ENCODE data around the gene PROK2.

PROK2 gene

DNA sequence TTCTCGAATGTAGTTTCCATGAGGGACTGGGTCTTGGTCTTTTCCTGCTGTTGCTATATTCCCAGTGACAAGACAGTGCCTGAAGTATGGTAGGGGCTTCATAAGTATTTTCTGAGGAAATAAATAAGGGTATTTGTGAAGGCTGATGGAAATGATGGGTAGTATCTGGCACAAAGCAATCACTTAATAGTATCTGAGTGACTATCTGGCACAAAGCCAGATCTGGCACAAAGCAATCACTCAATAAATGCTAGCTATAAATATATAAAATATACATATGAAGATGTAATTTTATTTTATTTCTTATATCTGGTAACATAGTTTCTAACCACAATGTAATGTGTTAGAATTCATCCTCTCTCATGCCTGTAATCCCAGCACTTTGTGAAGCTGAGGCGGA, 20.7 kb upstream of the PROK2 start:
- peaks cover 16% of the 10 kb centered on the region for H3K27me3 ChIP-seq (ENCODE audit: low read depth, low read length)
- H3K27ac ChIP-seq (ENCODE audit: low read length) = no peak overlapping the region
- H2AFZ ChIP-seq (ENCODE audit: low read depth, low read length) = no peak overlapping the region; the same call in 1 of the 2 replicates
- no peak overlapping the region for H3K4me3 ChIP-seq (ENCODE audit: low read length)
- H3K9ac ChIP-seq (ENCODE audit: low read length) = no peak overlapping the region
- no peaks in the 10 kb centered on the region for H3K79me2 ChIP-seq (ENCODE audit: low read length)
- TF ChIP-seq EZH2phosphoT487 (IDR thresholded peaks at IDR 0.05; ENCODE audit: low read depth) = no peak
- TF ChIP-seq, protein P1, sequence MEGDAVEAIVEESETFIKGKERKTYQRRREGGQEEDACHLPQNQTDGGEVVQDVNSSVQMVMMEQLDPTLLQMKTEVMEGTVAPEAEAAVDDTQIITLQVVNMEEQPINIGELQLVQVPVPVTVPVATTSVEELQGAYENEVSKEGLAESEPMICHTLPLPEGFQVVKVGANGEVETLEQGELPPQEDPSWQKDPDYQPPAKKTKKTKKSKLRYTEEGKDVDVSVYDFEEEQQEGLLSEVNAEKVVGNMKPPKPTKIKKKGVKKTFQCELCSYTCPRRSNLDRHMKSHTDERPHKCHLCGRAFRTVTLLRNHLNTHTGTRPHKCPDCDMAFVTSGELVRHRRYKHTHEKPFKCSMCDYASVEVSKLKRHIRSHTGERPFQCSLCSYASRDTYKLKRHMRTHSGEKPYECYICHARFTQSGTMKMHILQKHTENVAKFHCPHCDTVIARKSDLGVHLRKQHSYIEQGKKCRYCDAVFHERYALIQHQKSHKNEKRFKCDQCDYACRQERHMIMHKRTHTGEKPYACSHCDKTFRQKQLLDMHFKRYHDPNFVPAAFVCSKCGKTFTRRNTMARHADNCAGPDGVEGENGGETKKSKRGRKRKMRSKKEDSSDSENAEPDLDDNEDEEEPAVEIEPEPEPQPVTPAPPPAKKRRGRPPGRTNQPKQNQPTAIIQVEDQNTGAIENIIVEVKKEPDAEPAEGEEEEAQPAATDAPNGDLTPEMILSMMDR (IDR thresholded peaks at IDR 0.05; ENCODE audit: low read depth, low read length) = no peak
- H3K4me2 ChIP-seq (ENCODE audit: low read length) = no peak overlapping the region
- H3K4me1 ChIP-seq (ENCODE audit: low read length) = peaks cover 8% of the 10 kb centered on the region
- H4K20me1 ChIP-seq (ENCODE audit: insufficient read depth, low read length) = no peaks in the 10 kb centered on the region
- no peaks in the 10 kb centered on the region for H3K9me3 ChIP-seq (ENCODE audit: insufficient read depth, low read length)
- H3K36me3 ChIP-seq (replicated peaks; ENCODE audit: low read depth, low read length) = no peaks in the 10 kb centered on the region

DNA sequence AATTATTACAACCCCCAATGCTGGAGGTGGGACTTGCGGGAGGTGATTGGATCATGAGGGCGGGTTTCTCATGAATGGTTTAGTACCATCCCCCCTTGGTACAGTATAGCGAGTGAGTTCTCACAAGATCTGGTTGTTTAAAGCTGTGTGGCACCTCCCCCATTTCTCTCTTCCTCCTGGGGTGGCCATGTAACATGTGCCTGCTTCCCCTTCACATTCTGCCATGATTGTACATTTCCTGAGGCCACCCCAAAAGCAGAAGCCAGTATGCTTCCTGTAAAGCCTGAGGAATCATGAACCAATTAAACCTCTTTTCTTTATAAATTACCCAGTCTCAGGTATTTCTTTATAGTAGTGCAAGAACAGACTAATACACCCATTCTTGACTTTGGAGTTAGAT, 20.3 kb upstream of the PROK2 start:
- Histone ChIP-seq H3K4me1 (ENCODE audit: low read length) (peaks cover 8% of the 10 kb centered on the region), H3K4me2 (ENCODE audit: low read length) (peak overlapping the region; percentile 7; the same call in 1 of the 2 replicates), H3K27ac (ENCODE audit: low read length) (no peak overlapping the region), H2AFZ (ENCODE audit: low read depth, low read length) (peak overlapping the region; percentile 36; the same call in 1 of the 2 replicates), H3K9me3 (ENCODE audit: insufficient read depth, low read length) (no peaks in the 10 kb centered on the region), H3K79me2 (ENCODE audit: low read length) (no peaks in the 10 kb centered on the region), H3K9ac (ENCODE audit: low read length) (no peak overlapping the region), H3K36me3 (replicated peaks; ENCODE audit: low read depth, low read length) (no peaks in the 10 kb centered on the region), H3K27me3 (ENCODE audit: low read depth, low read length) (peaks cover 16% of the 10 kb centered on the region), H3K4me3 (ENCODE audit: low read length) (no peak overlapping the region), H4K20me1 (ENCODE audit: insufficient read depth, low read length) (no peaks in the 10 kb centered on the region)
- no peak for TF ChIP-seq EZH2phosphoT487 (IDR thresholded peaks at IDR 0.05; ENCODE audit: low read depth)

GRCh38 chr3:71803248-71803647, 18.3 kb upstream of the PROK2 start:
- no peaks in the 10 kb centered on the region for H3K9me3 ChIP-seq (ENCODE audit: insufficient read depth, low read length)
- no peak overlapping the region for H3K4me3 ChIP-seq (ENCODE audit: low read length)
- H3K4me2 ChIP-seq (ENCODE audit: low read length) = no peak overlapping the region
- H3K79me2 ChIP-seq (ENCODE audit: low read length) = no peaks in the 10 kb centered on the region
- no peak overlapping the region for H3K27ac ChIP-seq (ENCODE audit: low read length)
- no peaks in the 10 kb centered on the region for H4K20me1 ChIP-seq (ENCODE audit: insufficient read depth, low read length)
- no peak overlapping the region for H2AFZ ChIP-seq (ENCODE audit: low read depth, low read length)
- H3K36me3 ChIP-seq (replicated peaks; ENCODE audit: low read depth, low read length) = no peaks in the 10 kb centered on the region
- TF ChIP-seq, protein P1 (IDR thresholded peaks at IDR 0.05; ENCODE audit: low read depth, low read length) = no peak
- no peak for TF ChIP-seq EZH2phosphoT487 (IDR thresholded peaks at IDR 0.05; ENCODE audit: low read depth)
- peaks cover 8% of the 10 kb centered on the region for H3K4me1 ChIP-seq (ENCODE audit: low read length)
- H3K9ac ChIP-seq (ENCODE audit: low read length) = no peak overlapping the region
- peaks cover 29% of the 10 kb centered on the region for H3K27me3 ChIP-seq (ENCODE audit: low read depth, low read length)

- H3K79me2 ChIP-seq (ENCODE audit: low read length) = no peaks in the 10 kb centered on the region
- H3K27me3 ChIP-seq (ENCODE audit: low read depth, low read length) = peaks cover 36% of the 10 kb centered on the region
- no peaks in the 10 kb centered on the region for H3K9me3 ChIP-seq (ENCODE audit: insufficient read depth, low read length)
- TF ChIP-seq EZH2phosphoT487 (IDR thresholded peaks at IDR 0.05; ENCODE audit: low read depth) = no peak
- TF ChIP-seq, protein P1 (IDR thresholded peaks at IDR 0.05; ENCODE audit: low read depth, low read length) = no peak
- H3K36me3 ChIP-seq (replicated peaks; ENCODE audit: low read depth, low read length) = no peaks in the 10 kb centered on the region
- peaks cover 8% of the 10 kb centered on the region for H3K4me1 ChIP-seq (ENCODE audit: low read length)
- no peak overlapping the region for H3K27ac ChIP-seq (ENCODE audit: low read length)
- H3K4me3 ChIP-seq (ENCODE audit: low read length) = no peak overlapping the region
- H3K9ac ChIP-seq (ENCODE audit: low read length) = no peak overlapping the region
- H4K20me1 ChIP-seq (ENCODE audit: insufficient read depth, low read length) = no peaks in the 10 kb centered on the region
- H2AFZ ChIP-seq (ENCODE audit: low read depth, low read length) = no peak overlapping the region
- no peak overlapping the region for H3K4me2 ChIP-seq (ENCODE audit: low read length)
These were observed 17.0 kb upstream of the PROK2 start for GRCh38 chr3:71801986-71802385.

Measured in OCI-LY3 (cell line).